LNCAP (cell line): ENCODE results near the gene DRC7.

Experiments
- CTCF ChIP-seq: fragments of 450-650 bp; IDR thresholded peaks from 2 replicates; pipeline ENCODE4 v1.5.1; 2017; ENCODE audit warnings: mild to moderate bottlenecking

The DRC7 gene

GRCh38 chr16:57657228-57657627 is 37.4 kb upstream of the DRC7 start:
- no peak for TF ChIP-seq CTCF

GRCh38 chr16:57658130-57658877 is 36.3 kb upstream of the DRC7 start:
- TF ChIP-seq CTCF: no peak

GRCh38 chr16:57658878-57659674 is 35.5 kb upstream of the DRC7 start:
- no peak for TF ChIP-seq CTCF

GRCh38 chr16:57660715-57661463 is 33.7 kb upstream of the DRC7 start:
- TF ChIP-seq CTCF: no peak

- TF ChIP-seq CTCF: no peak
Observed at GRCh38 chr16:57661510-57661909, 33.1 kb upstream of the DRC7 start.

GRCh38 chr16:57661936-57662906 is 32.4 kb upstream of the DRC7 start:
- TF ChIP-seq CTCF: no peak
